Stimulated activated CD8-positive, alpha-beta memory T cell treated with anti-CD3 and anti-CD28 coated beads, Interleukin-4, amount 100 ng/mL, for 1 hour (primary cell): ENCODE measurements around the gene SEC23IP.
"Not testable (repeated sequence)": the region's sequence is repeated elsewhere in the genome, so short reads cannot be mapped to it uniquely, and the experiment has no call there.

Experiments used
- DNase-seq, 2 donors: peaks; one replicate each; pipeline ENCODE4 v3.0.0-alpha.2; 2020; ENCODE audit warnings: low read depth in 2 of 2, low spot score in 1 of 2

Gene SEC23IP

GRCh38 chr10:119892188-119893065 lies at the start of gene SEC23IP:
Gene SEC23IP, plus strand, starts transcription at chr10:119892730. Its CDS starts 53 bp downstream, at chr10:119892783.
- peak; percentile 69 to 82 for DNase-seq

GRCh38 chr10:119845656-119846055 lies 46.9 kb upstream of the SEC23IP start:
- DNase-seq: no peak

GRCh38 chr10:119849031-119849789 lies 43.3 kb upstream of the SEC23IP start:
- no peak for DNase-seq

GRCh38 chr10:119849944-119850343 lies 42.6 kb upstream of the SEC23IP start:
- no peak for DNase-seq

GRCh38 chr10:119852277-119852676 lies 40.3 kb upstream of the SEC23IP start:
- DNase-seq: no peak

- no peak for DNase-seq
Measured at GRCh38 chr10:119852822-119853221, 39.7 kb upstream of the SEC23IP start.

- DNase-seq: no peak
Measured at GRCh38 chr10:119853574-119853973, 39.0 kb upstream of the SEC23IP start.

- DNase-seq: no peak
Measured at GRCh38 chr10:119858063-119858462, 34.5 kb upstream of the SEC23IP start.

GRCh38 chr10:119859420-119860258 lies 32.9 kb upstream of the SEC23IP start:
- DNase-seq: no peak

GRCh38 chr10:119860866-119861607 lies 31.5 kb upstream of the SEC23IP start:
- DNase-seq: no peak

GRCh38 chr10:119862524-119862923 lies 30.0 kb upstream of the SEC23IP start:
- DNase-seq: no peak

GRCh38 chr10:119863951-119864565 lies 28.5 kb upstream of the SEC23IP start:
- no peak for DNase-seq

- no peak for DNase-seq
Measured at GRCh38 chr10:119865699-119866240, 26.8 kb upstream of the SEC23IP start.

GRCh38 chr10:119867317-119867716 lies 25.2 kb upstream of the SEC23IP start:
- no peak for DNase-seq

- DNase-seq: not testable (repeated sequence)
Measured at GRCh38 chr10:119869398-119869797, 23.1 kb upstream of the SEC23IP start.

GRCh38 chr10:119871881-119872609 lies 20.5 kb upstream of the SEC23IP start:
- DNase-seq: peak; percentile 25 to 27

- no peak for DNase-seq
Measured at GRCh38 chr10:119872610-119872859, 20.0 kb upstream of the SEC23IP start, which contains the start of gene MCMBP. Gene MCMBP, minus strand, starts transcription at chr10:119872843. Its CDS starts 259 bp downstream, at chr10:119872584.

- peak; percentile 54 to 72 for DNase-seq
Measured at GRCh38 chr10:119872860-119873681, 19.5 kb upstream of the SEC23IP start.
